A549 (cell line): ENCODE measurements around the gene KRT6C.

ENCODE experiments used
- CHD4 ChIP-seq: fragments of 200-600 bp; sonication (generic); IDR thresholded peaks from 2 replicates; pipeline ENCODE4 v1.6.1; 2016; ENCODE audit warnings: antibody characterized with exemption, mild to moderate bottlenecking, borderline replicate concordance
- CTCF ChIP-seq: fragments of >200 bp; sonication (Bioruptor Twin); formaldehyde crosslinking; IDR thresholded peaks from 3 replicates; pipeline ENCODE4 v1.5.1; 2016
- E2F6 ChIP-seq: IDR thresholded peaks from 2 replicates; pipeline ENCODE4 v1.6.1; 2012; ENCODE audit warnings: low read depth, borderline replicate concordance
- EP300 ChIP-seq, 2 experiments: fragments of >200 bp; sonication (Bioruptor Twin); formaldehyde crosslinking; IDR thresholded peaks; 2 replicates in 1 of 2; 3 replicates in 1 of 2; pipeline ENCODE4 v1.6.1; 2016 to 2017
- HOXA7 ChIP-seq: fragments of 250-450 bp; sonication (Bioruptor Pico); IDR thresholded peaks from 2 replicates; pipeline ENCODE4 v1.5.0; 2020; ENCODE audit warnings: mild to moderate bottlenecking, moderate library complexity
- JUN ChIP-seq, 2 experiments: fragments of >200 bp; sonication (Bioruptor Twin); formaldehyde crosslinking; IDR thresholded peaks; 2 replicates in 1 of 2; 3 replicates in 1 of 2; pipeline ENCODE4 v1.6.1; 2016 to 2017
- POLR2A ChIP-seq: IDR thresholded peaks from 2 replicates; pipeline ENCODE4 v1.6.1; 2012; ENCODE audit warnings: mild to moderate bottlenecking, low read length
- RCOR1 ChIP-seq: fragments of 150-350 bp; IDR thresholded peaks from 2 replicates; pipeline ENCODE4 v1.6.1; 2014; ENCODE audit warnings: antibody characterized with exemption, low read length, low read depth
- REST ChIP-seq: fragments of 200-600 bp; sonication (generic); IDR thresholded peaks from 2 replicates; pipeline ENCODE4 v1.6.1; 2016; ENCODE audit warnings: antibody characterized with exemption, mild to moderate bottlenecking, moderate library complexity
- SREBF2 ChIP-seq: fragments of 450-650 bp; IDR thresholded peaks from 2 replicates; pipeline ENCODE4 v1.6.1; 2014; ENCODE audit warnings: mild to moderate bottlenecking, moderate library complexity
- ZFP36 ChIP-seq: fragments of 450-650 bp; IDR thresholded peaks from 2 replicates; pipeline ENCODE4 v1.6.1; 2014; ENCODE audit warnings: borderline replicate concordance; ENCODE audit not compliant: partially characterized antibody
- TF ChIP-seq, protein P1 (sequence below): fragments of 450-650 bp; IDR thresholded peaks from 2 replicates; pipeline ENCODE4 v1.6.1; 2014; ENCODE audit warnings: antibody characterized with exemption

GRCh38 chr12:52496054-52496453 is 22.4 kb upstream of the KRT6C start:
- TF ChIP-seq POLR2A (no peak), REST (no peak), EP300 (IDR thresholded peaks at IDR 0.05) (no peak), RCOR1 (no peak), CTCF (no peak), CHD4 (no peak), JUN (IDR thresholded peaks at IDR 0.05) (no peak), ZFP36 (no peak), HOXA7 (CRISPR knock-in tag) (no peak), SREBF2 (no peak), E2F6 (no peak)
- TF ChIP-seq, protein P1, sequence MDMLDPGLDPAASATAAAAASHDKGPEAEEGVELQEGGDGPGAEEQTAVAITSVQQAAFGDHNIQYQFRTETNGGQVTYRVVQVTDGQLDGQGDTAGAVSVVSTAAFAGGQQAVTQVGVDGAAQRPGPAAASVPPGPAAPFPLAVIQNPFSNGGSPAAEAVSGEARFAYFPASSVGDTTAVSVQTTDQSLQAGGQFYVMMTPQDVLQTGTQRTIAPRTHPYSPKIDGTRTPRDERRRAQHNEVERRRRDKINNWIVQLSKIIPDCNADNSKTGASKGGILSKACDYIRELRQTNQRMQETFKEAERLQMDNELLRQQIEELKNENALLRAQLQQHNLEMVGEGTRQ, result no peak
